Stomach (tissue), 4 donors: ENCODE results near the gene DLGAP1.

Experiments
- CTCF ChIP-seq, 7 experiments: fragments of 450-650 bp in 4 of 7; fragments of 200-600 bp in 3 of 7; sonication (generic) in 3 of 7; IDR thresholded peaks; one replicate each; pipeline ENCODE4 v1.5.1; 2016 to 2019; ENCODE audit warnings: antibody characterized with exemption in 7 of 7, control low read depth in 2 of 7, mild to moderate bottlenecking in 1 of 7
- EP300 ChIP-seq: sonication (generic); formaldehyde crosslinking; IDR thresholded peaks from one replicate; pipeline ENCODE4 v1.6.1; 2017; ENCODE audit warnings: antibody characterized with exemption
- POLR2A ChIP-seq, 4 donors: fragments of 450-650 bp; IDR thresholded peaks; one replicate each; pipeline ENCODE4 v1.6.1; 2016; ENCODE audit warnings: antibody characterized with exemption in 4 of 4, control low read depth in 2 of 4, mild to moderate bottlenecking in 1 of 4, moderate library complexity in 1 of 4
- POLR2AphosphoS5 ChIP-seq, 3 donors: sonication (generic); formaldehyde crosslinking; IDR thresholded peaks; one replicate each; pipeline ENCODE4 v1.6.1; 2016; ENCODE audit warnings: antibody characterized with exemption in 3 of 3

- TF ChIP-seq EP300: no peak
- no peak for TF ChIP-seq CTCF (IDR thresholded peaks at IDR 0.05)
- TF ChIP-seq POLR2A (IDR thresholded peaks at IDR 0.05): no peak
- TF ChIP-seq POLR2AphosphoS5 (IDR thresholded peaks at IDR 0.05): no peak
Observed at GRCh38 chr18:3450799-3451182, 1004.3 kb downstream of the DLGAP1 start.
